T47D (cell line): ENCODE measurements around the gene BMPR1B.

Experiments
- DNase-seq, 2 experiments: peaks; one replicate each; pipeline versions ENCODE4 v3.0.0 to v3.0.0-alpha.2; 2011 to 2012; ENCODE audit warnings: low read depth in 1 of 2, low spot score in 1 of 2
- JUND ChIP-seq: IDR thresholded peaks from 2 replicates; pipeline ENCODE4 v1.6.1; 2012; ENCODE audit warnings: low read depth
- in situ Hi-C: cut with HindIII; loops from 2 replicates; pipeline ENCODE4 v1.10.0; 2016; ENCODE audit warnings: low sequenced_read_pairs, low pct_unique_long_range_greater_than_20kb

The BMPR1B gene

GRCh38 chr4:94913316-94913715, 155.6 kb downstream of the BMPR1B start:
- no peak for TF ChIP-seq JUND
- DNase-seq = no peak
- in situ Hi-C loops = no loop called here

GRCh38 chr4:94917146-94917545, 159.4 kb downstream of the BMPR1B start:
- no peak for TF ChIP-seq JUND
- in situ Hi-C loops = no loop called here
- no peak for DNase-seq

- no peak for DNase-seq
- in situ Hi-C loops = no loop called here
- no peak for TF ChIP-seq JUND
Observed at GRCh38 chr4:94918543-94918942, 160.8 kb downstream of the BMPR1B start.

- DNase-seq = no peak
- in situ Hi-C loops = no loop called here
- TF ChIP-seq JUND = no peak
Observed at GRCh38 chr4:94920369-94920768, 162.6 kb downstream of the BMPR1B start.

GRCh38 chr4:94924566-94924965, 166.8 kb downstream of the BMPR1B start:
- no peak for DNase-seq
- no peak for TF ChIP-seq JUND
- in situ Hi-C loops = no loop called here

- in situ Hi-C loops = no loop called here
- TF ChIP-seq JUND = no peak
- no peak for DNase-seq
Observed at GRCh38 chr4:94925764-94926347, 168.1 kb downstream of the BMPR1B start.

- TF ChIP-seq JUND = no peak
- in situ Hi-C loops = no loop called here
- DNase-seq = peak in 1 of 2 experiments; percentile 75
Observed at GRCh38 chr4:94926936-94927335, 169.2 kb downstream of the BMPR1B start.

- in situ Hi-C loops = no loop called here
- no peak for TF ChIP-seq JUND
- no peak for DNase-seq
Observed at GRCh38 chr4:94927696-94928095, 169.9 kb downstream of the BMPR1B start.

- in situ Hi-C loops = no loop called here
- TF ChIP-seq JUND = no peak
- DNase-seq = peak in 1 of 2 experiments; percentile 13
Observed at GRCh38 chr4:94929696-94930095, 171.9 kb downstream of the BMPR1B start.

- DNase-seq = no peak
- in situ Hi-C loops = no loop called here
- no peak for TF ChIP-seq JUND
Observed at GRCh38 chr4:94931626-94932025, 173.9 kb downstream of the BMPR1B start.

GRCh38 chr4:94932366-94932765, 174.6 kb downstream of the BMPR1B start:
- in situ Hi-C loops = no loop called here
- no peak for DNase-seq
- no peak for TF ChIP-seq JUND

- no peak for DNase-seq
- in situ Hi-C loops = no loop called here
- TF ChIP-seq JUND = no peak
Observed at GRCh38 chr4:94933799-94934198, 176.0 kb downstream of the BMPR1B start.

- in situ Hi-C loops = no loop called here
- TF ChIP-seq JUND = no peak
- DNase-seq = no peak
Observed at GRCh38 chr4:94934201-94934600, 176.4 kb downstream of the BMPR1B start.

- no peak for TF ChIP-seq JUND
- no peak for DNase-seq
- in situ Hi-C loops = no loop called here
Observed at GRCh38 chr4:94934864-94935263, 177.1 kb downstream of the BMPR1B start.

- TF ChIP-seq JUND = no peak
- in situ Hi-C loops = no loop called here
- no peak for DNase-seq
Observed at GRCh38 chr4:94936854-94937253, 179.1 kb downstream of the BMPR1B start.
